Cardiac fibroblast (primary cell): ENCODE data around the gene EIF5AL1.
"Not testable (repeated sequence)": the region's sequence is repeated elsewhere in the genome, so short reads cannot be mapped to it uniquely, and the experiment has no call there.

Experiments
- DNase-seq, 2 donors: peaks; one replicate each; pipeline versions ENCODE4 v3.0.0 to v3.0.0-alpha.2; 2010; ENCODE audit warnings: low read depth in 2 of 2
- H3K4me3 ChIP-seq, 2 donors: replicated peaks in 1 of 2; 1 replicate in 1 of 2; 2 replicates in 1 of 2; pipeline ENCODE4 v1.5.1; 2011; ENCODE audit warnings: low read depth in 2 of 2, low read length in 2 of 2, mild to moderate bottlenecking in 2 of 2, moderate library complexity in 1 of 2
- CTCF ChIP-seq: IDR thresholded peaks from one replicate; pipeline ENCODE4 v1.5.1; 2011; ENCODE audit warnings: low read depth, mild to moderate bottlenecking, low read length, inconsistent platforms

The EIF5AL1 gene

DNA sequence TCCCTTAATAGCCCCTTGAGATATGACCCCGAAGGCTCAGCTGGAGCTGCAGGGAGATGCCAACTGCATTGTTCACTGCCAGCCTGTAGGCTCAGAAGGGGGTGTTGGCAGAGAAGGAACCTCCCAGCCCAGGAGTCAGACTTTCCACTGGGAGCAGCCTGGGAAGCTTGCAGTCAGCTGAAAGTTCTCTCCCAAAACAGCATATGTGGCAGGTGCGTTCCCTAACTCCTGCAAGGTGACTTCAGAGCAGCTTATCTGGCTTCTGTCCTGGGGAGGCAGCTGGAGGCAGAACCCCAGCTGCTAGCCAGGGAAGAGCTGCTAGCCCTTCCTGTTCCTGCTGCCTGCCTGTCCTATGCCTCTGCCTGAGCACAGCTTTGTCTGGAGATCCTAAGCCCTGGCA, 39.8 kb downstream of the EIF5AL1 start:
- H3K4me3 ChIP-seq = no peak overlapping the region
- TF ChIP-seq CTCF = no peak
- no peak for DNase-seq

DNA sequence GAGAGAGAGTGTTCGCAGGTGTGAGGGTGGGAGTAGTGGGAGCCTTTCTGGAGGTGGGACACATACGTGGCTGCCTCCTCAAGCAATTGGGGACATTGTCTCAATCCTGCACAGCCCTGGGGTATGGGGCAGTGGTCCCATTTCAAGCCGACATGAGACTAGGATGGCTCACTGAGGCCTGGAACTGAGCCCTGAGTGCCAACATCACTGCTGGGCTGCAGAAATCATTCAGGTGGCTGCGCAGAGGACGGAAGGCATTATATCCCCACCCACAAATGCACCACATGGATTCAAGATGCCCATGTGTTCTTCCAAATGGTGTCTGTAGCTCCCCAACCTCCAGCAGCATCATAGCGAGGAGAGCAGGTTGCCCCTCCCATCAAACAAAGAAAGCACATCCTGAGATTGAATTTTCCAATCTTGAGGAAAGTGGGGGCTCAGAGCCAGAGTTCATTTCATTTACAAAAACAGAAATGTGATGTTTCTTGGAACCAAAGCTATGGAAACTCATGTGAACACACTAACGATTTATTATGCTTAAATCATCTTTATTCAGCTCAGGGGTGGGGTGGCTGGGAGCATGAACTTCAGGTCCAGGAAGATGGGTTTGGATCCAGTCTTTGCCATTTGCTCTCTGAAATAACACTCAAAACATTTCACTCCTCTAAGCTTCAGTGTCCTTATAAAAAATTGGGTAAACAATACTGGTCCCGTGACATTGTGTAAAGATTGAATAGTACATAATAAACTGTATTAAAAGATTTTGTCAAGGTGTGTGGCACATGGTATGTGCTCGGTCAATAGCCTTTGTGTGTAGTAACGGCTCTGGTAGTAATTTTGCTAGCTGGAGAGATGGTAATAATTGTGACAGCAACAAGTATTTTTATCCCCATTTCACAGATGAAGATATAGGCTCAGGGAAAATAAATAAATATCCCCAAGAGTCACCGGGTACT, 43.3 kb downstream of the EIF5AL1 start:
- no peak for TF ChIP-seq CTCF
- DNase-seq = no peak
- H3K4me3 ChIP-seq = no peak overlapping the region

DNA sequence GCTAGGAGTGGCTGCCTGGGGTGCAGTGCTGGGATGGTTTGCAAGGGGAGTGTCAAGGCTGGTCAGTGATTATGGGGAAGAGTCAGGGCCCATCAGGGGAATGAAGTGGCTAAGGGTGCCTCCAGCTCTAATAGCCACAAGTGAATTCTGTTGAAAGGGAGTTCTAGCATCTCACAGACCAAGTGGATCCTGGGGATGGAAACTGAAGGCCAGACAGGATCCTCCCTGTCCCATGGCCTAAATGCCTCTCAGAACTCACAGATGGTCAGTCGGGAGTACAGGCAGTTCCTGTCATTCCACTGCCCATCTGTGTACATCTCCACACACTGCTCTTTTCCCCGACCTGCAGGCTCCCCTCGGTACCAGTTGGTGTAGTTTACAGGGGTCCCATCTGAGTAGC, 44.6 kb downstream of the EIF5AL1 start:
- not testable (repeated sequence) for DNase-seq, H3K4me3 ChIP-seq

DNA sequence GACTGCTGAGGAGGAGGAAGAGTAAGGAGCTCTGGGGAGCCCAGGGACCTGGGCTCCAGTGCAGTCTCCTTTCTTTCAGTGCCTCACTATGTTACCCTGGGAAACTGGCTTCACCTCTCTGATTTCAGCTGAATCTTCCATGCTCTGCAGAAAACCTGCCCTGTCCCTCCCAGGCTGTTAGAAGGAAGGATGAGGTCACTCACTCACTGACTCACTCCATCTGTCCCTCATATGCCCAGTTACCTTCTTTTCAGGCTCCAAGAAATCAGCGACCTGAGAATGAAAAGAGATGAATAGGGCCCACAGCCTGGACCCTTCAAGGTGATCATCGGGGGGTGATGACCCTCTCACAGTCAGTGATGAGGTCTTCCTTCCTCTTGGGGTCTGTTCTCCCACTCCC, 47.4 kb downstream of the EIF5AL1 start:
- DNase-seq = peak in 1 of 2 donors; percentile 31
- no peak overlapping the region for H3K4me3 ChIP-seq
- no peak for TF ChIP-seq CTCF

DNA sequence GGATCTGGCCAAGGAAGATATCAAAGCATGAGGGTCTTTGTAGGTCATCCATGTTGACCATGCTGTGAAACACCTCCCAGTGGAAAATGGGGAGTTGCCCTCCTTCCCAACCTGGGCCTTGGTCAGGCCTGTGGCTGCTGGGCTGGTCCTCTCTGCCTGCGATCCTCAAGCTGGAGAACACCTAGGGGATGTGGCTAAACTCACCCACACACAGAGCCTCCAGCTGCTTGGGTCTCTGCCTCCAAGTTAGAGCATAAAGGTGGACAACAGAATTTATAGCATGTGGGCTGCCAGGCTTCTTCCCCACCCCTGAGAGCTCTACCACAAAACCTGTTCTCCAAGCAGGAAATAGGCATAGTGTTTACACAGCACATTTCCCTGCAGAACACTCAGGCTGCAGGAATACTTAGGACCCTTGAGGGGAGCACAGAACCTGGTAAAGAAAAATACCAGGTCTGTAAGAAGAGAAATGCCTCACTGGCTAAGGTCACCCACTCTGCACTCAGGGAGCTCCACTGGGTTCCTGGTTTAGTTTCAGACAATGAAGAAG, 47.9 kb downstream of the EIF5AL1 start, which contains the start of gene SFTPA2:
TSS of gene SFTPA2 (minus strand) at position 248 of the 550 bp plus-strand sequence. CDS start 924 bp downstream, outside the sequence.
- DNase-seq = no peak
- no peak for TF ChIP-seq CTCF
- no peak within 1 kb of the TSS for H3K4me3 ChIP-seq

GRCh38 chr10:79561257-79561656, 48.9 kb downstream of the EIF5AL1 start:
- no peak overlapping the region for H3K4me3 ChIP-seq
- no peak for DNase-seq
- TF ChIP-seq CTCF = no peak

- H3K4me3 ChIP-seq = no peak overlapping the region
- TF ChIP-seq CTCF = peak; percentile 96
- peak; percentile 61 to 63 for DNase-seq
These were observed 49.9 kb downstream of the EIF5AL1 start for GRCh38 chr10:79562135-79562756.
